NCI-H2196 treated with DMSO at 0.1 percent for 48 hours (cell line): Measurements from ENCODE around the gene CYP1A1.
"Not testable (repeated sequence)": the region's sequence is repeated elsewhere in the genome, so short reads cannot be mapped to it uniquely, and the experiment has no call there.

Experiments
- DNase-seq: peaks from one replicate; lab custom pipeline; 2025; ENCODE audit not compliant: unreplicated experiment; lab: John Stamatoyannopoulos, UW

Gene CYP1A1

GRCh38 chr15:74738239-74738638 is 12.9 kb upstream of the CYP1A1 start:
- DNase-seq: not testable (repeated sequence)

GRCh38 chr15:74735305-74735704 is 10.0 kb upstream of the CYP1A1 start:
- no peak for DNase-seq

- DNase-seq: no peak
Measured at GRCh38 chr15:74733269-74733668, 7.9 kb upstream of the CYP1A1 start.

GRCh38 chr15:74732846-74733245 is 7.5 kb upstream of the CYP1A1 start:
- DNase-seq: no peak

- DNase-seq: no peak
Measured at GRCh38 chr15:74730619-74731316, 5.4 kb upstream of the CYP1A1 start.

GRCh38 chr15:74729372-74729771 is 4.0 kb upstream of the CYP1A1 start:
- DNase-seq: not testable (repeated sequence)

- not testable (repeated sequence) for DNase-seq
Measured at GRCh38 chr15:74728699-74729098, 3.4 kb upstream of the CYP1A1 start.

GRCh38 chr15:74727727-74728126 is 2.4 kb upstream of the CYP1A1 start:
- no peak for DNase-seq

GRCh38 chr15:74726774-74727164 is 1.4 kb upstream of the CYP1A1 start:
- no peak for DNase-seq

- no peak for DNase-seq
Measured at GRCh38 chr15:74725845-74726773, 781 bp upstream of the CYP1A1 start.

- DNase-seq: no peak
Measured at GRCh38 chr15:74724570-74725224, 631 bp downstream of the CYP1A1 start.

- DNase-seq: peak; percentile 9
Measured at GRCh38 chr15:74723754-74724334, 1.5 kb downstream of the CYP1A1 start.

- no peak for DNase-seq
Measured at GRCh38 chr15:74723187-74723586, 2.1 kb downstream of the CYP1A1 start.

- no peak for DNase-seq
Measured at GRCh38 chr15:74722591-74722990, 2.7 kb downstream of the CYP1A1 start.

- no peak for DNase-seq
Measured at GRCh38 chr15:74716651-74717050, 8.7 kb downstream of the CYP1A1 start.

GRCh38 chr15:74712311-74712710 is 13.0 kb downstream of the CYP1A1 start:
- no peak for DNase-seq

- no peak for DNase-seq
Measured at GRCh38 chr15:74710319-74711094, 14.8 kb downstream of the CYP1A1 start.

GRCh38 chr15:74709892-74710291 is 15.4 kb downstream of the CYP1A1 start:
- no peak for DNase-seq

- DNase-seq: no peak
Measured at GRCh38 chr15:74709011-74709410, 16.3 kb downstream of the CYP1A1 start.

GRCh38 chr15:74696808-74697207 is 28.5 kb downstream of the CYP1A1 start:
- no peak for DNase-seq

GRCh38 chr15:74696398-74696729 is 29.0 kb downstream of the CYP1A1 start:
- DNase-seq: no peak
